Measurements from ENCODE around the gene IREB2.

IREB2 gene

GRCh38 chr15:78481917-78482316 lies 43.9 kb downstream of the IREB2 start:
- TF ChIP-seq, protein P1, sequence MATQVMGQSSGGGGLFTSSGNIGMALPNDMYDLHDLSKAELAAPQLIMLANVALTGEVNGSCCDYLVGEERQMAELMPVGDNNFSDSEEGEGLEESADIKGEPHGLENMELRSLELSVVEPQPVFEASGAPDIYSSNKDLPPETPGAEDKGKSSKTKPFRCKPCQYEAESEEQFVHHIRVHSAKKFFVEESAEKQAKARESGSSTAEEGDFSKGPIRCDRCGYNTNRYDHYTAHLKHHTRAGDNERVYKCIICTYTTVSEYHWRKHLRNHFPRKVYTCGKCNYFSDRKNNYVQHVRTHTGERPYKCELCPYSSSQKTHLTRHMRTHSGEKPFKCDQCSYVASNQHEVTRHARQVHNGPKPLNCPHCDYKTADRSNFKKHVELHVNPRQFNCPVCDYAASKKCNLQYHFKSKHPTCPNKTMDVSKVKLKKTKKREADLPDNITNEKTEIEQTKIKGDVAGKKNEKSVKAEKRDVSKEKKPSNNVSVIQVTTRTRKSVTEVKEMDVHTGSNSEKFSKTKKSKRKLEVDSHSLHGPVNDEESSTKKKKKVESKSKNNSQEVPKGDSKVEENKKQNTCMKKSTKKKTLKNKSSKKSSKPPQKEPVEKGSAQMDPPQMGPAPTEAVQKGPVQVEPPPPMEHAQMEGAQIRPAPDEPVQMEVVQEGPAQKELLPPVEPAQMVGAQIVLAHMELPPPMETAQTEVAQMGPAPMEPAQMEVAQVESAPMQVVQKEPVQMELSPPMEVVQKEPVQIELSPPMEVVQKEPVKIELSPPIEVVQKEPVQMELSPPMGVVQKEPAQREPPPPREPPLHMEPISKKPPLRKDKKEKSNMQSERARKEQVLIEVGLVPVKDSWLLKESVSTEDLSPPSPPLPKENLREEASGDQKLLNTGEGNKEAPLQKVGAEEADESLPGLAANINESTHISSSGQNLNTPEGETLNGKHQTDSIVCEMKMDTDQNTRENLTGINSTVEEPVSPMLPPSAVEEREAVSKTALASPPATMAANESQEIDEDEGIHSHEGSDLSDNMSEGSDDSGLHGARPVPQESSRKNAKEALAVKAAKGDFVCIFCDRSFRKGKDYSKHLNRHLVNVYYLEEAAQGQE (IDR thresholded peaks at IDR 0.05; ENCODE audit: insufficient replicate concordance, low read depth), result no peak
- TF ChIP-seq POLR2AphosphoS5 (IDR thresholded peaks at IDR 0.05; ENCODE audit: low read depth), result no peak
- TF ChIP-seq SPI1 (IDR thresholded peaks at IDR 0.05; ENCODE audit: borderline replicate concordance, low read depth), result no peak
- no peak for TF ChIP-seq GABPA (IDR thresholded peaks at IDR 0.05; ENCODE audit: low read depth)
- TF ChIP-seq, protein P2, sequence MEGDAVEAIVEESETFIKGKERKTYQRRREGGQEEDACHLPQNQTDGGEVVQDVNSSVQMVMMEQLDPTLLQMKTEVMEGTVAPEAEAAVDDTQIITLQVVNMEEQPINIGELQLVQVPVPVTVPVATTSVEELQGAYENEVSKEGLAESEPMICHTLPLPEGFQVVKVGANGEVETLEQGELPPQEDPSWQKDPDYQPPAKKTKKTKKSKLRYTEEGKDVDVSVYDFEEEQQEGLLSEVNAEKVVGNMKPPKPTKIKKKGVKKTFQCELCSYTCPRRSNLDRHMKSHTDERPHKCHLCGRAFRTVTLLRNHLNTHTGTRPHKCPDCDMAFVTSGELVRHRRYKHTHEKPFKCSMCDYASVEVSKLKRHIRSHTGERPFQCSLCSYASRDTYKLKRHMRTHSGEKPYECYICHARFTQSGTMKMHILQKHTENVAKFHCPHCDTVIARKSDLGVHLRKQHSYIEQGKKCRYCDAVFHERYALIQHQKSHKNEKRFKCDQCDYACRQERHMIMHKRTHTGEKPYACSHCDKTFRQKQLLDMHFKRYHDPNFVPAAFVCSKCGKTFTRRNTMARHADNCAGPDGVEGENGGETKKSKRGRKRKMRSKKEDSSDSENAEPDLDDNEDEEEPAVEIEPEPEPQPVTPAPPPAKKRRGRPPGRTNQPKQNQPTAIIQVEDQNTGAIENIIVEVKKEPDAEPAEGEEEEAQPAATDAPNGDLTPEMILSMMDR (IDR thresholded peaks at IDR 0.05; ENCODE audit: insufficient read depth, low read length), result no peak
- H3K4me3 ChIP-seq (replicated peaks; ENCODE audit: insufficient read depth, low read length), result no peak overlapping the region
- no peak for DNase-seq (ENCODE audit: low read depth in 1 of 2, low spot score in 1 of 2)
- H3K27ac ChIP-seq (replicated peaks), result no peak overlapping the region
- H3K27me3 ChIP-seq (ENCODE audit: insufficient read depth, poor library complexity, severe bottlenecking), result no peaks in the 10 kb centered on the region

DNA sequence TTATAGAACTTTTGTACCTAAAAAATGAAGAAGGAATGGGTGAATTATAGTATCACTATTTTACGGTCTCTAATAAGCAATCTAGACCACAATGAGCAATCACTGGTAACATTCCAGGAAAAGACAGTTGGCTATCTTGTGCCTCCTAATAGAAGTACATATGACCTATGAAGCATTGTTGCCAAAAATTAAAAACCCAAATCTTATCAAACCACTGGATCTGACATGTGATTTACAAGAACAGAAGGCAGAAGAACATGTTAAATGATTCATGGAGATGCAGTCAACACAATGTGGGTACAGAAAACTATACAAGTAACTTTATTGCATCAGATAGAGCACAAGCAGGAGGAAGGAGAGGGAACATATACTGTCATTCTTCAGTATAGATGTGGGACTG lies 54.9 kb downstream of the IREB2 start:
- H3K27me3 ChIP-seq (ENCODE audit: insufficient read depth, poor library complexity, severe bottlenecking), result no peaks in the 10 kb centered on the region
- no peak overlapping the region for H3K4me3 ChIP-seq (replicated peaks; ENCODE audit: insufficient read depth, low read length)
- TF ChIP-seq POLR2AphosphoS5 (IDR thresholded peaks at IDR 0.05; ENCODE audit: low read depth) (no peak), GABPA (IDR thresholded peaks at IDR 0.05; ENCODE audit: low read depth) (no peak), SPI1 (IDR thresholded peaks at IDR 0.05; ENCODE audit: borderline replicate concordance, low read depth) (no peak)
- TF ChIP-seq, protein P1 (IDR thresholded peaks at IDR 0.05; ENCODE audit: insufficient replicate concordance, low read depth), result no peak
- TF ChIP-seq, protein P2 (IDR thresholded peaks at IDR 0.05; ENCODE audit: insufficient read depth, low read length), result no peak
- no peak overlapping the region for H3K27ac ChIP-seq (replicated peaks)
- DNase-seq (ENCODE audit: low read depth in 1 of 2, low spot score in 1 of 2), result no peak

- TF ChIP-seq, protein P1 (IDR thresholded peaks at IDR 0.05; ENCODE audit: insufficient replicate concordance, low read depth), result no peak
- TF ChIP-seq POLR2AphosphoS5 (IDR thresholded peaks at IDR 0.05; ENCODE audit: low read depth) (no peak), GABPA (IDR thresholded peaks at IDR 0.05; ENCODE audit: low read depth) (no peak), SPI1 (IDR thresholded peaks at IDR 0.05; ENCODE audit: borderline replicate concordance, low read depth) (no peak)
- TF ChIP-seq, protein P2 (IDR thresholded peaks at IDR 0.05; ENCODE audit: insufficient read depth, low read length), result no peak
- peaks cover 10% of the 10 kb centered on the region for H3K27me3 ChIP-seq (ENCODE audit: insufficient read depth, poor library complexity, severe bottlenecking)
These were observed 63.8 kb downstream of the IREB2 start for GRCh38 chr15:78501857-78502256.

More at GRCh38 chr15:78501857-78502256, 63.8 kb downstream of the IREB2 start:
- H3K27ac ChIP-seq (replicated peaks), result no peak overlapping the region
- no peak for DNase-seq (ENCODE audit: low read depth in 1 of 2, low spot score in 1 of 2)
- no peak overlapping the region for H3K4me3 ChIP-seq (replicated peaks; ENCODE audit: insufficient read depth, low read length)
